NCI-H748 treated with DMSO at 0.1 percent for 48 hours (cell line): ENCODE results near the gene SNX18.

Experiments used
- DNase-seq: peaks from one replicate; lab custom pipeline; 2025; lab: John Stamatoyannopoulos, UW

Gene SNX18

GRCh38 chr5:54580997-54581811, 63.6 kb downstream of the SNX18 start:
- no peak for DNase-seq

DNA sequence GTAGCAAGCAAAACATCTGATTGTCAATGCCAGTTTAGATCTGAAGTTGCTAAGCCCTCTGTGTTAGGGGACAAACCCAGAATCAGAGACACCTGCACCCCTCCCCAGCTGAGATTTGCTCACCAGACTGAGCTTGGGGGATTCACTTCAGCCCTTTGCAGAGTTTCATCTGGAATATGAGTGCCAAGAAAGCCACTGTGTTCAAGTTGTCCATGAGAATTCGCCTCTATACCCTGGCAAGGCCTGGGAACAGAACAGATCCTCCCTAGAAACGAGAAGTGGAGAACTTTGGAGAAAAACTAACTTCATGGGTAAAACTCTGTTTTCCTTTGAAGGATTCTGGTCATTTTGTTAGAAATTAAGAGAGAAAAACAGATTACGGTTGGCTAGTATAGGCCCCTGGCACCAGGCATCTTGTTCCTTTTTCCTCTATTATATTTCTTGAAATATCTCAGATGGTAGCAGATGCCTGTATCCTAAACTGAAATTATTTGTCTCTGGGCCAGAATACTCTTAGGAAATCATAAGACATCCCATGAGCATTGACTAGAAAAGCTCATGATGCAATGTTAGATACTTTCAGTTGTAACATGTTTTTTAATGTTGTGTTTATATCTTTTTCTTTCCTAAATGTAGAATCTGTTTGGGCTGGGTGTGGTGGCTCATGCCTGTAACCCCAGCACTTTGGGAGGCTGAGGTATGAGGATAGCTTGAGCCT, 64.4 kb downstream of the SNX18 start:
- DNase-seq: no peak

DNA sequence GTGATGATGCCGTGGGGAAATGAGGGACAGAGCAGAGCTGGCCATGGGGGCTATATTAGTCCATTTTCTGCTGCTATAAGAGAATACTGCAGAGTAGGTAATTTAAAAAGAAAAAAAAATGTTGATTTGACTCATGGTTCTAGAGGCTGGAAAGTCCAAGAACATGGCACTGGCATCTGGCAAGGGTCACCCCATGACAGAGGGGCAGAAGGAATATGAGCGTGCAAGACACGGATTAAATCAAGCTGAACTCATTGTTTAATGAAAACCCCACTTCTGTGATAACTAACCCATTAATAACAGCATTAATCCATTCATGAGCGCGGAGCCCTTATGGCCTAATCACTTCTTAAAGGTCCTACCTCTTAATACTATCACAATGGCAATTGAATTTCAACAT, 68.8 kb downstream of the SNX18 start:
- DNase-seq: no peak

- no peak for DNase-seq
These were observed 72.2 kb downstream of the SNX18 start for GRCh38 chr5:54589786-54590185.

DNA sequence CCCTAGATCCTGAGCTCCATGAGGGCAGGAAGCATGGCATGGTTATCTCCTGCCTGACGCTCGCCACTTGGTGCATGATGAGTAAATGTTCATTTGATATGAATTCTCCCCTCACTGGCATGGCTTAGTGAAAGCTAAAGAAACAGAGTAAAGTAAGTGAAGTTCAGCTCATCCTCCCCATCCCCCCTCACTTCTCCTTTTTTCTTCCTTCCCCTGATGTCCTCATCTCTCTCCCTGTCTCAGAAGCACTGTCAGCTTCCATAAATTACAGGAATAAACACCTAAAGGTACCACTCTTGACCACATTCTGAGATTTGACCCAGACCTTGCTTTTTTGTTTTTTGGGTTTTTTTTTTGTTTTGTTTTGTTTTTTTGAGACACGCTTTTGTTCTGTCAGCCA, 73.3 kb downstream of the SNX18 start:
- DNase-seq: no peak

DNA sequence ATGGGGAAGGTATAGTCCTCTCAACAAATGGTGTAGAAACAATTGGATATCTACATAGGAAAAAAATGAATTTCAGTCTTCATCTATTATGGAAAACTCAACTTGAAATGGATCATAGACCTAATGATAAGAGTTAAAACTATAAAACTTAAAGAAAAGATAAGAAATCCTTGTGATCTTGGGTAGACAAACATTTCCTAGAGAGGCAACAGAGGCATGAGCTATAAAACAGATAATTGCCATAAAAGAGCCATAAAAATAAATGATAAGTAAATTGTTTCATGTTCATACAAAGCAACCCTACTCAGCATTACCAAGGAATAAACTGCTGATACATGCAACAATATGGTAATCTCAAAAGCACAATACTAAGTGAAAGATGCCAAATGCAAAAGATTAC, 76.2 kb downstream of the SNX18 start:
- DNase-seq: no peak

GRCh38 chr5:54594181-54594580, 76.6 kb downstream of the SNX18 start:
- no peak for DNase-seq

- DNase-seq: no peak
These were observed 78.2 kb downstream of the SNX18 start for GRCh38 chr5:54595721-54596120.
